ENCODE measurements around the gene CGRRF1.
A peak's percentile ranks its signal among the peaks of the same experiment; 100 is the strongest.

CGRRF1 gene

DNA sequence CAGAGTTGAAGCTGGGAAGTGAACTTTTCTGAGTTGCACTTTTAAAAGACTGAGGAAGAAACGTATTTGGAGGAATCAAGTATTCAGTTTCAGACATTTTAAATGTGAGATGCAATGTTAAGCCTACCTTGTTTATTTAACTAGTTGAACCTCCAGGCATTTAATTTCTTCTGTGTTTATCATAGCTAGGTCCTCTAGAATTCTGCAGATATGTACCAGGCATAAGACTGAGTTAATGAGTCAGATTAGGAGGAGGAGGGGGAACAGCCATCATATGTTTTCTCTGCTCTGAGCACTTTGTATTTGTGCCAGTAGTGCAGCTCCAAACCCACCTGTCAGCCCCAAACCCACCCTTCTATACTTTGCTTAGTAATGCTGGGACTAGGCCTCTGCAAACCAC is 40.8 kb downstream of the CGRRF1 start:
- DNase-seq = no peak

DNA sequence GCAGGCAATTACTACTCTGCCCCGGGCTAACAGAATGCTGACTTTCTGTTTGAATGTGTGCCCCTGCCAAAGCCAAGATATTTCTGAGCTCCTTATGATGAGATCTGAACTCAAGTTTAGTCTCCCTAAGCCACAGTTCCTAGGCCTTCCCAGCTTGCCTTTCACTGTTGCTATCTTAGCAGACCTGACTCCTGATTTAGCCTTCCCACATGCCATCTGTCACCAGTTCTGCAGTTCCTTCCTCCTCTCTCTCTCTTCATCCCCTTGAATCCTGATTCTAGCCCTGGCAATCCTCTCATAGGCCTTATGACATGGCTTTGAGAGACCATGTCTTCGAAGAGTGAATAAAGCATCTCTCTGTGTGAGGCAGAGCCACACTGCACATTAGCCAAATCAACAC is 44.7 kb downstream of the CGRRF1 start:
- no peak for DNase-seq

DNA sequence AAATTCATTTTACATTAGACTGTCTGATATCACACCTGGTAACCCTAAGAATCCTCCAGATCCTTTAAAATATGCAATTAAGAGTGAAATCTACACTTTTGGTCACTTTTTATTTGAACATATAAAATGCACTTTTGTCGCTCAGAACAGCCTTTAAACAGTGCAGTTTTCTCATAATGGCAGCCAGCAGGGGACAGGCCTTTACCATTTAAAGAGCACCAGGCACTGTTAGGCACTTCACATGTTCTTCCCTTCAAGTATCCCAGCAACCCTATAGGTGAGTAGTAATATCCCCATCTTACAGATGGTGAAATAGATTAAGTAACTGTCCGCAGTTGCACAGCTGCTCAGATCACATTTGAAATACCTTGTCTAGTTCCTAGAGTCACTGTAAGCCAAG is 45.9 kb downstream of the CGRRF1 start:
- no peak for DNase-seq

DNA sequence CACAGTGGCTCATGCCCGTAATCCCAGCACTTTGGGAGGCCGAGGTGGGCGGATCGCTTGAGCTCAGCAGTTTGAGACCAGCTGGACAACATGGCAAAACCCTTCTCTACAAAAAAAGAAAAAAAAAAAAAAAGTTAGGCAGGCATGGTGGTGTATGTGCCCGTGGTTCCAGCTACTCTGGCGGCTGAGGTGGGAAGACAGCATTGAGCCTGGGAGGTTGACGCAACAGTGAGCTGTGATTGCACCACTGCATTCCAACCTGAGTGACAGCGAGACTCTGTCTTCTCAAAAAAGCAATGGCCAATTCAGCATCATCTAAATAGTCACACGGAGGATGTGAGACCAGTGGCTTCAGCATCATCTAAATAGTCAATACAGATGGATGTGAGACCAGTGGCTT is 46.8 kb downstream of the CGRRF1 start:
- DNase-seq = no peak

DNA sequence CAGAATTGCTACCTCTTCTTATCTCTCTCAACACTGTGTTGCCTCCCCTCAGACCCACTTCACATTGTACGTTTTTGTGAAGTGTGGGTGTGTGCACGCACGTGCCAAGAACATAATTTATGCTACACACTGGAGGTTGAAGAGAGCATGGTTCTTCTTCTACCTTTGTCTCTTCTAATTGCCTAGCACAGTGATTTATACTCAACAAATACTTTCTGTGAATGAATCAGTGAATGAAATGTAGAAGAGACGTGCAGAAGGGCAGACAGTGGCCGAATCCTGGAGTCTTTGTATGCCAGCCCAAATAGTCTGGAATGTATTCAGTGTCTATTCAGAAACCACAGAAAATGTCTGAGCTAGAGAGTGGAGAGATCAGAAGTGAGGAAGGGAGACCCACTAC is 52.6 kb downstream of the CGRRF1 start:
- no peak for DNase-seq

DNA sequence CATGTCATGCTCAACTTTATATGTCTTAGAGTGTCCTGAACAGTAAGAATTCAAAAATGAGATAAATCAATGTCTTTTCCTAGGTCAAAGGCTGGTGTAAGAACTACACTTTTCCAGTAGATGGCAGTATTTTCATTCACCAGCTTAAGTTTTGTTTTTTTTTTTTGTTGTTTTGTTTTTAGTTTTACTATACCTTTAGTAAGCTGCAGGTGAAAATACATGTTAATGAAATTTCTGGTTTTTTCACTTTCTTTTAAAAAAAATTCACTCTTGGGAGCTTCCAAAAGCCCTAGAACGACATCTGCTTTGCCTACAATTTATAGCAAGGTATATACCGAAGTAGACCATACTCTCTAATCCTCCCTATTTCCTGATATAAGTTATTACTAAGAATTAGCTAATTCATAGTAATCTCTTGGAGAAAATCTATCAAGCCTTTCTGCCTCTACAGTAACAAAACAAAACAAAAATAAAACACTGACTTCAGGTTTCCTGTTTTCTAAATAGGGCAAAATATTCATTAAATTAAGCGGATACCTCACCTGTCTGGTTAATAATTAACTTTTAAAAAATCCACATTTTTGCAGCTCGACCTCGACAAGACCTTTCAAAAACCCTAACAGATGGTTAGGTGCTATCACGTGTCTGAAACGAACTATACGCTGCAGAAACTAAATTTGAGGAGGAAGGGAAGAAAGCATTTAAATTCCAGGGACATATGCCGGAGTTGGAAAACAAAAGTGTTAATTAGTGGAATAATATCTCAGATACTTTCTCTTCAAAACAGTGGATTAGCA is 54.6 kb downstream of the CGRRF1 start:
- no peak for DNase-seq

DNA sequence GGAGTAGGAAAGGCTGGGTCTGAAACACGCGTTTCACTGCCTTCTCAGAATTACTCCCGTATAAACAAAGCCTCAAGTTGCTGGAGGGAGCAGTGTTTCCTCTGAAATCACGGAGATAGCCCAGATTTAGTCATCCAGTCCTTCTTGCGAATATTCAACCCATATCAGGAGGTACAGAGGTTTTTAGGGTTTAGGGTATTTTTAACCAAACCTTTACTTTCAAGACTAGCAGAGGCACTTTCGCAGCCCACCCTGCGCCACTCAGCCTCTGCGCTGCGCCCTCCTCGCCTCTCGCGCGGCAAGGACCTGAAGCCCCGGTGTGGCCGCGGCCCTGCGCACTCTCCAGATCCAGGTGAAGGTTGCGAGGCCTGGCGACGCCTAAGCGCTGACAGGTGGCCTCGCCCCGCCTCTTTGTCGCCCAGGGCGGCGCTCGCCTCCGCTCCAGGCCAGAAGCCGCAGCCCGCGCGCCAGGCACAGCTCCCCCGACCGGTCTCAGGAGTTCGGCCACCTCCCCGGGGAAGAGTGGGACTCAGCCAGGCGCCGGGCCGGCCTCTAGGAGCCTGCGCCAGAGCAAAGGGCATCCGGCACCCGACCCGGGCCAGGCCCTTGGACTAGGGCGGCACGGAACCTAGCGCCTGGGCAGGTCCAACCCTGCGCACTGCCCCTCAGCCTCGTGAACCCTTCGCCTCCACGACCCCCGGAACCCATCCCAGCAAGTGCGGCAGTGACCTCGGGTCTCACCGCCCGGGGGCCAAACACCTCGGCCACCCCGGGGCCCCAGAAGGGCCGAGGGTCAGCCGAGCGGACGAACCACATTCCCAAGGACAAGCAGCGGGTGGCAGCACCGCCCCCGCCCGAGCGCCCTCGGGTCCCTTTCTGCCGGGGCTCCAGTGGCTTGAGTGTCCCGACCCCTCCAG is 55.4 kb downstream of the CGRRF1 start:
- DNase-seq = peak; percentile 49

DNA sequence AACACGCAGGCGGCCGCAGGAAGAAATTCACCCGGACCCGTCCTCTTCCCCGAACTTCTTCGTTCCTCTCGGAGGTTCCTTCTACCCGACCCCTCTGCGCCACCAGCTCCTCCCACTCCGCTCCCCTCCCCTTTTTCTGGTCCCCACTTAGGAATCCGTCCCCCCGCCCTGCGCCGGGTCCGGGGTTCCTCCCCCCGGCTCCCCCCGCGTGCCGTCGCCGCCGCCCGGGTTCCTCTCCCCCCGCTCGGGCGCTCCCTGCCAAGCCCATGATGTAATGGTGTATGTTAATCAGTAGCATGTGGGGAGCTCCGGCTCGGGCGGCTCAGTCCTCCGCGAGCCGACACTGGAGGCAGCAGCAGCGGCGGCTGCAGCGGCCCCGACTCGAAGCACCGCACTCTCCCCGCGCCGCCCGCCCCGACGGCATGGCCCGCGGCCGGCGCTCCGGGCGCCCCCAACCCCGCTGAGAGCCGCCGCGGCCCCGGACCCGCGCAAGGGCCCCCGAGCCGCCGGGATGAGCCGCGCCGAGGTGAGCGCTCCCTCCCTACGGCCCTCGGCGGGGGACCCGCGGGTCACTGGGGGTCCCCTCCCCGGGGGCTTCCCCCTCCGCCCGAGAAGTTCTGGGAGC is 56.2 kb downstream of the CGRRF1 start:
- DNase-seq = peak; percentile 71

DNA sequence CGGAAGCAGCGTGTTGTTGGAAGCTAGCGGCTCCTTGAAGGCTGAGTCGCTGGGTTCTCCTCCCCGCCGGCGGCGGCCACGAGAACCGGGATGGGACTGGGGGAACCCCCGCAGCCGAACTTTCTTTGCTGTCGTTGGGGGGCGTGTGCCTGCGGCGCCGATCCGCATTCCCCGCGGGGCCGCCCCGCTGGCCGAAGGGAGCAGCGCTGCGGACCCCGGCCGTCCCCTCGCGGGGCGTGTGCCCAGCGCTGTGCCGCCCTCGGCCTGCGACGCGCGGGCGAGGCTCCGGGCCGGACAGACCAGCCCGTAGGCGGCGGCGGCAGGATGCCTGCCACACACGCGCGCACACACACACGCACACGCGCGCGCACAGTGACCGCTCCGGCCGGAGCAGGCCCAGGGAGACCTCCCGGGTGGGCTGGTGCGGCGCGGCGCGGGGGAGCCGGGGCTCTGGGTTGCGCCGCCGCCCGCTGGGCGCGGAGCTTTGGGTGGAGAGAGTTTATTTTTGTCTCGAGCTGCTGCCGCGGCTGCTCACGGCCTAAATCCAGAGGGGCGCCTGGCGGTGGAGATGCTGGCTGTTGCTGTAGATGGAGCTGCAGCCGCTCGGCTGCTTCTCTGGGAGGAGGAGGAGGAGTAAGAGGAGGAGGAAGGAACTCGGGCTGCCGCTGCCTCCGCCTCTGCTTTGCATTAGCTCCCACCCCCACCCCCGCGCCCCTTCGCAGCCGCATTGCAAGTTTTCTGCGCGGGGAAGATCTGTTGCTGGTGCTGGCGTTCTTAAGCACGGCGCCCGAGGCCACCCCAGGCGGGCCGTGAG is 56.9 kb downstream of the CGRRF1 start, which contains the start of gene SAMD4A:
Gene SAMD4A, plus strand, starts transcription at position 719 of the 814 bp plus-strand sequence. CDS start 789 bp downstream, outside the sequence.
- peak; percentile 55 for DNase-seq

DNA sequence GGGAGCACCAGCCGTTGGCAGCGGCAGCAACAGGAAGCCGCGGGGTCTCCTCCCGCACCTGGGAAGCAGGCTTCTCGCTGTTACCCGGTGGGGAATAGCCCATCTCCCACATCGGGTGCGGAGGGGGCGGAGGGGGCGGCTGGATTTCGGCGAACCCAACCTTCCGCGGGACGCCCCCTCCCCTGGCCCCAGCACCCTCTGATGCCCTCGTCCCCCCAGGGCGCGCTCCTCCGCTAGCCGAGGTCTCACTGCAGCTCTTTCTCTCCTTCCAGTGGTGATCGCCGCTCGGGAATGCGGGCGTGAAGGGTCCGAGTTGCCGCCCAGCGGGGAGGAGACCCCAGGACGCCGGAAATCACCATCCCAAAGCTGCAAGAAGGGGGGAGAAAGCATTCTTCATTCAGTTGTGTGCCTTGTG is 57.5 kb downstream of the CGRRF1 start:
- no peak for DNase-seq

DNA sequence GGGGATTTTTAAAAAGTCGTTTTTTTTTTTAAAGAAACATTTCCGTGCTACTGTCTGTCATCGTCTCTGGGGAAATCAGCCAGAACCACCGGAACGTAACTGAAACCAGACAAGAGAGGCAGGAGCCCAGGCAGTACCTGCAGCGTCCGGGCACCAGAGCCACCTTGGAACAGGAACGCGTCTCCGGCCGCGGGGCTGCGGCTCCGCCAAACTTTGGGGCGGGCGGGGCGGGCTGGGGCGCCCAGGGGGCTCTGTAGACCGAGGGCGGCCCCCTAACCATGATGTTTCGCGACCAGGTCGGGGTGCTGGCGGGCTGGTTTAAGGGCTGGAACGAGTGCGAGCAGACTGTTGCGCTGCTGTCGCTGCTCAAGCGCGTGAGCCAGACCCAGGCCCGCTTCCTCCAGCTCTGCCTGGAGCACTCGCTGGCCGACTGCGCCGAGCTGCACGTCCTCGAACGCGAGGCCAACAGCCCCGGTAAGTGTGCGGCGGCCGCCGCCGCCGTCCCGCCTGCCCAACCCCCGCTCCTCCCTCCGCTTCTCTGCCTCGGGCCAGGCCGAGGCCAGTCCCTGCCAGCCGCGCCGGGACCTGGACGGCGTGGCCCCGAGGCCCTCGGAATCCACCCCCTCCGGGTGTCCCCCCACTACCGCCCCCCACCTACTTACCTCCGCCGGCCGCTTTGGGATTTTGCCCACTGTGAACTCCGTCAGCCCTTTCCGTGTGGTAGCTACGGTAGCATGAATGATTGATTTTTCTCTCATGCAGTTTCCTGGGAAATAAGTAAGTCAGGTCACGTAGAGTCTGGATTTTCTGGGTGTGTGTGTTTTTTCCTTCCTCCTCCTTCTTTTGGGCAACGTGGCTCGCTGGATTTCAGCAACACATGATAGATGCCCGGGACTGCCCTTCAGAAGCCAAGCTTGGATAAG is 58.2 kb downstream of the CGRRF1 start:
- peak; percentile 41 for DNase-seq

DNA sequence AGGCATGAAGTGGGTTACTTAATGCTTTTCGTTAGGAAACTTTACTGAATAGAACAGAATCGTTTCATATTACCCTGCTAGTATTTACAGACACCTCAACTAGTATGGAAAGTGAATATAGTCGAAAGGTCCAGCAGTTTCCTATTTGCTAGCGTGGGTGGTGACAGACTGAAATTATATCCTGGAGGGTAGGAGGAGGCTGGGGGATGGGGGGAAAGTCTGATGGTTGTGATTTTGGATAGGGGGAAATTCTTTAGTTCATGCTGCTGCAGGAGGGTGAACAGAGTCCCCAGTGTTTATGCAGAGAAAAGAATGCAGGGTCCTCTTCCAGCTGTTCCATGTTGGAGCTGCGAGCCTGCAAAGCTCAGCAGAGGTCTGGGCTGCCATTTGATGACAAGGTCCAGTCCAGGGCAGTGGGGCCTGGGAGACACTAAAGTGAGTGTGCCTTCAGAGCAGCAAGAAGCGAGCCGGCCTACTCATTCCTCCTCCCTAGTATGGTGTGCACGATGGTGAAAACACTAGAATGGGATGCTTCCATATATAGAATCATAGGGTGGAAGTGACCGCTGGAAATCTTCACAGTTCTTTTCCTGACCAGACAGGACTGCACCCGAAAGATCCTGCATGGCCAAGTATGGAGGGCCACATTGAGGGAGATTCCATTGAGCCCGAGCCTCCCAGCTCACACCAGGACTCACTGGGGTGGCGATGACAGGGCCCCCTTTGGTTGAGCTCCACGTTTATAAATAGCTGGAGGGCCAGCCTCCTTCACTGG is 59.3 kb downstream of the CGRRF1 start:
- DNase-seq = no peak

DNA sequence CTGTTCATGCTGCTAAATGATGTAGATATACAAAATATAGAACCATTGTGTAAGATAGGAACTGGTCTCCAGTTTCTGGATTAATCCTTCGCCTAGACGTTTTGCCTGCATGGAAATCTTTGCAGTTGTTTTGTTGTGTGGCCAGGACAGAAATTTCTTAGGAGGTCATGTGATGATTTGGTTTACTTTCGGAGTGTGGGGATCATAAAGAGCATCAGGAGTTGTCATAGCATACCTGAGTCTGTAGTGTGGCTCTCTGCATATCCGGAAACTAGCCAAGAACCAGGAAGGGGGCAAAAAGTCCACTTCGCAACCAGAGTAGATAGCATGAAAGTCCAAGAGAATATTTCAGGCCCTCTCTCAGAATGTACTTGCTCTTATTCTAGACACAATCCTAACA is 60.3 kb downstream of the CGRRF1 start:
- no peak for DNase-seq

DNA sequence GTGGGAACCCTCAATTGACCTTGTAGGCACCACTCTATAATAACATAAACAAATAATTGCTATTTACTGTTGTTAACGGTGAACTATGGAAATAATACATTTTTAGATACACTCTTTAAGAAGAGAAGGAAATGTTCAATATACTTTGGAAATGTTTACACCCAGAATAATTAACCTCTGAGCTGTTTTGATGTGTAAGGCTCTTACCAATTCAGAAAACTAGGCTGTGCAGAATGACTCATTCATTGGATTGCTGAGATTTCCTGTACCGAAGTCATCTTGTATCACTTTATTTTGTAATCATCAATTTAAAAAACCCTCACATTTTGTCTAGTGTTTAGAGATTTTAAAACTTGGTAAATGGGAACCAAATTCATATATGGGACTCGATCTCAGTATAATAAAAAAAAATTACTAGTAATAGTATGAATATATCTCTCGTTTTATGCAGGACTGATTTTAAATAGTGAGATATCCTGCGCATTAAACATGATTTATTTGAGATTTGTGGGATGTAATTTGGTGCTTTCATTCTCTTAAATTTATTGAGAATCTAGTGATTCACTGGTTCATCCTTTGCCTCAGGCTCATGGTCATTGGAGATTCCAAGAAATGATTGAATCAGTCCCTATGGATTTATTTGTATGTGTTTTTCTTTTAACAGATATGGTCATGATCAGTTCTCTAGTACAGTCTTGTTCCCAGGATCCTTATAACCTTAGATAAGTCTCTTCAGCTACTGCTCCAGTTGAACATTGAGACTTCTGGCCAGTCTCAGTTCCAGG is 61.1 kb downstream of the CGRRF1 start:
- no peak for DNase-seq

DNA sequence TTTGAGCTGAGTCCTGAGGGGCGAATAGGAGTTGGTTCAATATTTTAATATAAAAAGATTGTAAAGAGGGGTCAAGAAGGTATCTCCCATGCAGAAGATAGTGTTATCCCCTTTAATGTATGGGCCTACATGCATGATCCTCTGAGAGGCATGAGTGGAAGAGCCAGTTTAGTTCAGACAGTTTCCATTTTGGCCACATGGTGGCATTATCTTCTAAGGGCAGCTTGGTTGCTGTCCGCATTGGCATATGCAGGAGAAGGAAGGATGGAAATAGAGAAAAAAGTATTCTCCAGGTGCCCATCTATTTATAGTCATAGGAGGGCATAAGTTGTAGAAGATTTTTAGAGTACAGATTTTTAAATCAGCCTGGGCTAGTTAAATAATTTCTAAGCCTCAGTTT is 62.6 kb downstream of the CGRRF1 start:
- no peak for DNase-seq

DNA sequence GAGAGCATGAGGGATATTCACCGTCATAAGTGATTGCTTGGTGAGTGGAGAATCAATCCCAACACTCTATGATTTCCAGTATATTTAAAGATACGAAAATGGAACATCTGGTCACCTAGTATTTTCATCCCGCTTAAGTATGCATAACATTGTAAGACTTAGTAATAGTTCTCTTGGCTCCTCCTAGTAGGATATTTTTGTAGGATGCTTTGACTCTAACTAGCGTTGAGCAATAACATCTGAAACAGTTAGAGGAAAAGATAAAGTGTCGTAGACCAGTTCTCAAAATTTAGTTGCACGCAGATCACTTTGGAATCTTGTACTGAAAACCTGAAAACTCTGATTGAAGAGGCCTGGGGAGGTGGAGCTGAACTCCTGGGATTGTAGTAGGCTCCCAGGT is 64.8 kb downstream of the CGRRF1 start:
- no peak for DNase-seq

DNA sequence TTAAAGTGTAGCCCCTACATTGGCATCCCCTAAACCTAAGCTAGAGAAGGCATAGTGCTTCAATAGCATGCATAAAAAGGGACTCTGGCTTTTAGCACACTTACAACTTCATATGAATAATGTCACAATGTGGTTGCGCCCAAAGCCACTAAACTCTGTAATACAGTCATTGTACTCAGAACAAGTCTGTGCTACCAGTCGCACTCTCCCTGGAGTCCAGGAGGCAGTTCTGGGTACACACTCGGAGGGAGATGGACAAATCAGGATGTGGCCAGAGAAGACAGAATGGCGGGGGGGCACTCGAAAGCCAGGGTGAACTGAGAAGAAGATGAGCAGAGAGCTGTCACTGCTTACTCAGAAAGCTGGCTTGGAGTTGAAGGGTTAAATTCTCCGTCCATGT is 67.8 kb downstream of the CGRRF1 start:
- DNase-seq = no peak

DNA sequence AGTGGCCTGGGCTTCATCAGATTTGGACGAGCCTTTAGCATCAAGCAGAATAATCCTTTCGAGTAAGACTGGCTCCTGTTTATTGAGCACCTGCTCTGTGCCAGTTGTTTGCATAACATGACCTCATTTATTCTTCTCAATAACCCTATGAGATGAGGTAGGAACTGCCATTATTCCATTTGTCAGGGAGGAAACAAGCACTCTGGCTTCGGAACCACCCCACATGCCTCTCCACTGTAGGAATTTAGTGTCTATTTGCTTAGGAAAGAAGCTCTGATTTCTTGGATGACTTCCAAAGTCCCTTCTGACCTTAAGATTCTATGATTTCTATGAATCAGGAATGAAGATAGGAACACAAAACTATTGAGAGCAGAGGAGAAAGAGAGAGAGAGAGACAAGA is 68.3 kb downstream of the CGRRF1 start:
- DNase-seq = no peak

DNA sequence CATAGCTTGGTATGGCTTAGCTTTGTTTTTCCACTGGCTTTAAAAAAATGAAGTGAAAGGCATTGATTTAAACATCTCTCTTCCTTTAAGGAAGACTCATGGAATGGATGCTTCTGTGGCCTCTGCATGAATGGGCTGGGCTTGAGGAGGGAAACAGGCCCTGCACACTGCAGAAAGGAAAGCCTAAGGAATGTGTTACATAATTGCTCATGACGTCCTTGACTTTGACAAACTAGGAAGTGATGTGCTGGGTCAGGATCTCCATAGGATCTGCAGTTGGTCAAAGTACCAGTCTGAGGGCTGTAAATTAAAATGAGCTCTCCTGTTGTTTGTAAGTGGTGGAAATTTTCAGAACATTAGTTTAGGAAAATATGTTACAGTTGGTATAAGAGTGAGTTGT is 69.9 kb downstream of the CGRRF1 start:
- no peak for DNase-seq

DNA sequence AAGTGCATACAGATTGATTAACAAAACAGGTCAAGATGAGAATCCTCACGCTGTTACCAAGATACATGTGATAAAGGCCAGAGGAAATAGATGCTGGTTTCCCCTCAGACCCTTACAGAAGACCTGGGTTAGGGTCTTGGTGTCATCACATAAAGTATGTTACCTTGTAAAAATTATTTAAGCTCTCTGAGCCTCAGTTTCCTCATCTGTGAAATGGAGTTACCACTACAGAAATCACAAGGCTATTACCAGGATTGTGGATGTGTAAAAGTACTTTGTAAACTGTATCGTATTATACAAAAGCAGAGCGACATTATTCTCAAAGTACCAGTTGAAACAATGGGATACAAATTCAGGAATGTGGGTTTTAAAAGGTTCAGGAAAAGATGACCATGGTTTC is 71.2 kb downstream of the CGRRF1 start:
- DNase-seq = no peak
